TTC549 (cell line): ENCODE results near the gene ORM2.

Experiments used
- FAIRE-seq: peaks from 2 replicates; lab custom pipeline; 2012; peaks lifted over from hg19 to GRCh38; lab: Jason Lieb, UNC

ORM2 gene

DNA sequence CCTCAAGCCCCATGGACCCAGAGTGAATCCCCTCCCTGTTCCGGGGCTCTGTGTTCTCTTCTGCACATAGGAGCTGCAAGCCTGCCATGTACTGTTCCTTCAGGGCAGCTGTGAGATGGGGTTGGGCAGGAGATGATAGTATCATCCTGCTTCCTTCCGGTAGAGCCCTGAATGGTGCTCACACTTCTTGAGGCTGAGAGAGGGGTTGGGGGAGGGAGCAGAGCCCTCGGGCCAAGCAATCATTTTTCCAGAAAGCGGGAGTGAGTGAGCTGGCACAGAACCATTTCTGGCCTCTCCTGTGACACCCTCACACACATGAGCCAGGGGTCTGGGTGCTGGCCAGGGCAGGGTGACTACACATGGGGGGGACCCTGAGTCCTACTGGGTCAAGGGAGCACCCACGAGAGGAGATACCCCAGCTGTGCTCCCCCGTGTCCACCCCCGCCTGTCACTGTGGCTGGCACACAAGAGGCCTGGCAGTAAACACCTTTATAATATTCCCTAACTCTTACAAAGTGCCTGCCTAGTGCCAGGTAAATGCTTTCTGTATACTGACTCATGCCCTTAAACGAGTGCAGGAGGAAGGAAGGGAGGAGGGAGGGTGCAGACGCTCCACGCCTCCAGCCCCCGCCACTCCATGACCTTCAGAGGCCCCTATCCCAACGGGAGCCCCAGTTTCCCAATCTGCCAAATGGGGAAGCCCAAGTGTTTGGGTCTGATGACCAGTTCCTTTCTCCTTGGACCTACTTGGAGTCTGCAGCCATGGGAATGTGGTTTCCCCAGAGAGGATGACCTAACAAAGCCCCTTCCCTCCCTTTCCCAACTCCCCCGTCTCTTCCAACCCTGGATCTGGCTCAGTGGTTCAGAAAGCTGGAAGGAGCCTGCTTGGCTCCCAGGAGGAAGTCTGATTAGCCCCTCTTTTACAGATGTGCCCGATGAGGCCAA, 42.6 kb downstream of the ORM2 start:
- no peak for FAIRE-seq

DNA sequence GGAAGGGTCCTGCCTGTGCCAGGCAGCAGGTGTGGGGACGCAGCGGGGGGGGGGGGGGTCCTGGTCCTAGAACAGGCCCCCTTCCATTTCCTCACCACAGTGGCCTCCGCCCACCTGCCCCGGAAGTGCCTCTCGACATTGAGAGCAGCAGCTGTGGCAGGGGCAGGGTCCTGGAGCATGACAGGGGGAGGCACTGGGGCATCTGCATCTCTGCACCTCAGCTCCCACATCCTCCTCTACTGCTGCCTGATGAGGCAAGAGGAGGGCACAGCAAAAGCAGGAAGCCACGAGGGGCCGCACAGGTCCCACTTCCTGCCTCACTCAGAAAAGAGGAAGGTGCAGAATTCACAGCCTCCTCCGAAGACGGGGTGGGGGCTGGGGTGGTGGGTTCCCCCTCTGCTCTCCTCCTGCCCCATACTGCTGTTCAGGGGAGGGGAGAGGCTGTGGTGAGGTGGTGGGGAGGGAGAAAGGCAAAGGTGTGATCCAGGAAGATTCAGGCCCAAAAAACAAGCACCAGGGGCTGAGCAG, 43.3 kb downstream of the ORM2 start:
- FAIRE-seq, result no peak

DNA sequence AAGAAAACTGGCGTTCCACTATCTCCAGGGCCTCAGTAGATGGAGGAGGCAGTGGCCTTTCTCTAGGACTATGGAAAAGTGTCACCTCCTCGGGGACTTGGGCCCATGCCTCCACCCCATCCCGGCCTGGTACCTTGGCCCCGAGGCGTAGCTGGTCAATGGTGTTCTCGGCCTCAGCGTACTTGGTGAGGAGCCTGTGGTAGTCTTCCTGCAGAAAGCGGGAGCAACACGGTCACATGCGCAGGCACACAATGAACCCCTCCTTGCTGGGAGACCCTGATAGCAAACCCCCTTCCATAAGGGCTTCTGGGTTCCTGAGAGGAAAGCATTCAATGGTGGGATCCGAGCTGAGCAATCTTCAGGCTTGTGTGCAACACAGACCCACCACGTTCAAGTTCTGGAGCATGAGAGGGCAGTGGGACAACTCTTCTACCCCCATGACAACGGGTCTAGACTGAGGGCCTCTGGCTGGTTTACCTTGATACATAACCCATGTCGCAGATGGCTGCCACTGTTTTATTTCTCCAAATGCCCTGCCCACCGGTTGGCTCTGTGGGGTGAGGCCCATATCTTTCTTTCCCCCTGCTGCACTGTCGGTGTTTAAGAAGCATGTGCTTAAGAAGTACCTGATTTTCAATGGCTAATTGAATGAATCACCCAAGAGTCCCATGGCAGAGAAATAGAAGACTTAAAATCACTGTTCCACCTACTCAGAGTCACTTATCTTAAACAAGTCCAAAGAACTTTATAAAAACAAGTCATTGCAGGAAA, 44.5 kb downstream of the ORM2 start:
- FAIRE-seq, result no peak

DNA sequence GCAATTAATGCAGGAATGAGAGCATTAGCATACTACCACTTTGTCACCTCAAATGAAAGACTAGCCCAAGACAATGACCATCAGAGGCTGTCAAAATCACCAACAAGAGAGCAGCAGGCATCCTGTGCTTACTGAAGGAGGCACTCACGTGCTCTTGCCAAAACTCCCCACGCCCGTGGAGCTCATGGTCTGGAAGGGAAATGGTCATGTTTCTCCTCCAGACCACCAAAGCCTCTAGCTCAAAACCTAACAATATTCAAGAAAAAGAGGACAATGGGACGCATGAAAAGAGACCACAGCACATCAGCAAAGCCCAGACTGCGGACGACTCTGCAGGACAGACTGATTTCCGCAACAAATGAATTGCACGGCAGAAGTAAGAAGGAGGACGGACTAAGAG, 45.3 kb downstream of the ORM2 start:
- FAIRE-seq, result no peak

DNA sequence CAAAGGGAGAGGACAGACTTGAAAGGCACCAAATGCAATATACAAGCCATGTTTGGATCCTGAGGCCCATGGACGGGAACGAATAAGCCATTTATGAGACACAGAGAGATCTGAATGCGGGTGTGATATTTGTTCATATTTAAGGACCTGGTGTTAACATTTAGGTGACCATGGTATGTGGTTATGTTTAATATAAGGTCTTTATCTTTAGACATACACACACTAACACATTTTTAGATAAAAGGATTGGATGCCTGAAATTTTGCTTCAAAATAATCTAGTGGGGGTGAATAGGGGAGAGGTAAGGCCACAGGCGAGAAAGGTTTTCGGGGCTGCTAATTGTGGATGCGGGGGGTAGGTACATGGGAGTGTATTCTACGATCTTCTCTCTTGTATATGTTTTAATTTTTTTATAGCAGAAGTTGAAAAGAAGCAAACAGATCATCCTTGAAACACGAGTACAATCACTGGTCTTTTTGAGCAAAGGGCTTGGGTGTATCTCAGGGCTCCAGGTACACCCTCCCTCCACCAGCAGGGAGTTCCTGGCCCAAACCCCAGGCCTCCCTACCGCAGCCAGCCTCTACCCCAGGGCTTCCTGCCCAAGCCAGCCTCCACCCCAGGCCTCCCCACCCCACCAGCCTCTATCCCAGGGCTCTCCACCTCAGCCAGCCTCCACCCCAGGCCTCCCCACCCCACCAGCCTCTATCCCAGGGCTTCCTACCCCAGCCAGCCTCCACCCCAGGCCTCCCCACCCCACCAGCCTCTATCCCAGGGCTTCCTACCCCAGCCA, 45.9 kb downstream of the ORM2 start:
- FAIRE-seq, result no peak

DNA sequence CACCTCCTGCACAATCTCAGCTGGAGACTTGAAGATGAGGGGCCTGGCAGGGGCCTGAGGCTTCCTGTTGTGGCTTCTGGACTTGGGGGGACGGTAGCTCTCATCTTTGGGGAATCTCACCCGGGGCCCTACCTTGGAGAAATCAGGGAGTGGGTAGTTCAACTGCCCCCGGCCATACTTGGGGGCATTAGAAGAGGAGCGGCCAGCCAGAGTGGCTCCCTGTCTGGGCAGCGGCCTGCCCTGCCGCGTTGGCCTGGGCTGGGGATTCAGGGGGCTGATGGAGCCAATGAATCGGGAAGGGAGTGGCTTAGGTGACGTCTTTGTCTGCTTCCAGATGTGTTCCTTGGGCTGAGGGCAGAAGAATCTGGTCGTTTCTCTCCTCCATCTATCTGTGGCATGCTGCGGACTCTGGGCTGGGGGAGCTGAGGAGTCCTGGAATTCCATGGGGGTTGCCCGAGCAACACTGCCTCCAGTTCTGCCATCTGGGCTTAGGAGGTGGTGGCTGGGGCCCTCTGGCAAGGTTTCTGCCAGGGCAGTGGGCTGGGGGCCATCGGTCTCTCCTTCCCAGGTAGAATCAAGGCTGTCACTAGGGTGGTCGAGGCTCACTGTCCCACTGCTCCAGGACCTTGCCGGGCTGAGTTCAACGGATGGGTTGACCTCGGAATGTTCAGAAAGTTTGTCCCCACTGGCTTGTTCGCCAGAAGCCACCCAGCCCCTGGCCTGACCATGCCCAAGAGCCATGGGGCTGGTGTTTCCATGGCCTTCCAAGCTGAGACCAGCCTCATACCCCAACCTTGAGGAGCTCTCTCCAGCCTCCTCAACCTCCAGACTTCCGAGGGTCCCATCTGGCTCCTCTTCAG, 47.1 kb downstream of the ORM2 start:
- FAIRE-seq, result no peak

DNA sequence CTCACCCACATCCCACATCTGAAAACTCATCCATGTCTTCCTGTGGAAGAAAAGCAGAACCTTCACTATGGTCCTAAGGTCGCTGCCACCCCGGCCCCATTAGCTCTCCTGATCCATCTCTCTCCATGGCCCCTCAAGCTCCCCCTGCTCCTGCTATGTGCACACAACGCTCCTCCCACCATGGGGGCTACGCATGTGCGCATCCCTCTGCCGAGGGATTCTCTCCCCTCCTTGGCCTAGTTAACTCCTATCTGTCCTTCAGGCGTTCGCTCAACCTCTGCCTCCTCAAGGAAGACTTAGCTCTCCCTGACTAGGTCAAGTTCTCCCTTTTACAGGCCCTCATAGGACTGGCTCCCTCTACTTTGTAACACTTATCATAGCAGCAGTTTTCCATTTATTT, 48.3 kb downstream of the ORM2 start:
- no peak for FAIRE-seq

DNA sequence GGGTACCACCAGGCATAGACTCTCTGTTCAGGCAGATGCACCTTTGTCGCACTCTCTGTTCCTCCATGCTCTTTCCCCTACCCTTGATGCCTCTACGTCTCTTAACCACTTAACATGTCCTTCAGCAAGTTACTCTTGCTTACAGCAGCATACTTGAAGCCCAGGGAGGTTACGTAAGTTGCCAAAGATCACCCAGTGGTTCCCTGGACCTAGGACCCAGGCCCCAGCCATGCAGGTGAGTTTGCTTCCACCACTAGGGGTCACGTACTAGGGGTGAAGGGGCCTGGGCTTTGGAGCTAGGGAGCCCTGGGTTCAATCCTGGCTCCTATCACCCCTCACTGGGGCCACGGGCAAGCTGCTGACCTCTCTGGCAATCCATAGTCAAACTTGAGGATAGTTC, 49.2 kb downstream of the ORM2 start:
- FAIRE-seq, result no peak
